Lower lobe of right lung (tissue), 2 donors: ENCODE measurements around the gene GAGE12J. TPM values are rescaled to one million over a fixed set of nuclear protein-coding genes. Genes with fewer than 3 reads are reported as not detected.
A peak's percentile ranks its signal among the peaks of the same experiment; 100 is the strongest.
"Not testable (repeated sequence)": the region's sequence is repeated elsewhere in the genome, so short reads cannot be mapped to it uniquely, and the experiment has no call there.

Experiments
- ATAC-seq, 2 donors: fragments of 200-7000 bp; cut with Tn5 transposase; one replicate each; pipeline ENCODE4 v1.9.1; 2020 to 2022; ENCODE audit warnings: mild to moderate bottlenecking in 2 of 2, moderate library complexity in 2 of 2
- DNase-seq: peaks from one replicate; pipeline ENCODE4 v3.0.0-alpha.2; 2020
- H3K27ac ChIP-seq: fragments of 200-600 bp; one replicate; pipeline ENCODE4 v1.8.0; 2022
- H3K27me3 ChIP-seq: fragments of 200-600 bp; one replicate; pipeline ENCODE4 v1.8.0; 2022; ENCODE audit warnings: low read depth
- H3K36me3 ChIP-seq: fragments of 200-600 bp; one replicate; pipeline ENCODE4 v1.8.0; 2022; ENCODE audit warnings: mild to moderate bottlenecking
- H3K4me1 ChIP-seq: fragments of 200-600 bp; one replicate; pipeline ENCODE4 v1.8.0; 2022
- H3K4me3 ChIP-seq: fragments of 200-600 bp; one replicate; pipeline ENCODE4 v1.8.0; 2022; ENCODE audit warnings: mild to moderate bottlenecking
- H3K9me3 ChIP-seq: fragments of 200-600 bp; one replicate; pipeline ENCODE4 v1.8.0; 2022
- intact Hi-C: fragments of 100-400 bp; cut with DNase I; formaldehyde crosslinking; loops from one replicate; pipeline ENCODE4 v1.11.0; 2022
- total RNA-seq: library from RNA; stranded (reverse); fragmentation: NEBNext Ultra II Directional; extraction: Animal tissue kit (Norgen Biotek cat#: 25700); gene quantifications from one replicate; pipeline ENCODE4 v1.2.1, GENCODE V29; 2021
- TF ChIP-seq, protein P1 (sequence below): fragments of 200-600 bp; IDR thresholded peaks from one replicate; pipeline ENCODE4 v1.8.0; 2022; ENCODE audit warnings: antibody characterized with exemption, mild to moderate bottlenecking
- donor health status: DM: no; HTN: yes; CAD: no; lungs with severe emphysema.

Gene GAGE12J
- total RNA-seq, 1 donor from 2014 or later = not detected

DNA sequence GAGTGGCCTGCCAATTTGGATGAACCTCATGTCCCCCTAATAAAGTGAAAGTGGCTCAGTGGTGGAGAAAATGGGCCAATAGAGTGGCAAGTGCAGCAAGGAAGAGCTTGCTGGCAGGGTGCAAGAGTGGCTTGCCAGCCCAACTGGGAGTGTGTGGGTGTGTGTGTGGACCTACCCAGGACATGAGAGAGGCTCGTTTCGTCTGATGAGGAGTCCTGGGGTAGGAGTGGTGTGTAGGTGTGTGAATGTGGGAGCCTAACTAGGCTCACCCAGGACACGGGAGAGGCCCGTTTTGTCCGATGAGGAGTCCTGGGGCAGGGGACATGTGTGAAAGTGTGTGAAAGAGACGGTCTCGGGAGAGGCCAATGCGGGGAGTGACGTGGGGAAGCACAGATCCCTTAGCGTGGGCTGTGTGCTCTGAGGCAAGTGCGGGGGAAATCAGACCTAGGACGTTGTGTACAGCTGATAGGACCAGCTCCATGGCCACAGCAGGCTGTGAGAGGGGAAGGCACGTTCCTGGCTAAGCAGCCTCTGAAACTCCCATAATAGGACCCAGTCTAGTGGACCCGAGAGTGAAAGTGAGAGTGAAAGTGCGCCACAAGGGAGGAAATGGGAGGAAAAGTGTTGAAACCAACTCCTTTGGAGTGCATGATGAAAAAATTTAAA lies 13.1 kb upstream of the GAGE12J start:
- peak; percentile 83 to 86 for ATAC-seq
- H3K4me3 ChIP-seq = peak overlapping the region; percentile 46

DNA sequence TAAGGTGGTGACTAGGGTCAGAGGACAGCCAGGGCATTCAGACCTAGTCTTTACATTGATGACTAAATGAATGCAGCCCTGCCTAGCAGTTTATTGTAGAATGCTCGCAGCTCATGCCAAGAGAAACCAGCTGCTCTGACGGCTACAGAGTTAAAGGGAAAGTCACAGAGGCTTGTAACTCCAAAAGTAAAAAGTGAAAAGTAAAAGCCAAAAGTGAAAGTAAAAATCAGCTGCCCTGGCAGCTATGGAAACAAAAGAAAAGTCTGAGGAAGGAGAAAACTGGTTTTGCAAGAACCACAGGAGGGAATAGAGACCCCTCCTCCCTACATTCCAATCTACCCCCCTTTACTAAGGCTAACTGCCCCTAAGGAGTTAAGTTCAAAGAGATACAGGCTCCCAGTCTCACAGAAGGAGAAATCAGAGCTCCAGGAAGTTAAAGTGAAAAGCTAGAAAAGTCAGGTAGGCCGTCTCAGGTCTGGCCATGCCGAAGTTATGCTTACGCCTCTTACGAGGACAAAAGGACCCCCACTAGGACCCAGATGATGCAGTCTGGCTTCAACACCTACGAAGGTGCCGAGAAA lies 12.3 kb upstream of the GAGE12J start:
- Histone ChIP-seq H3K27me3 (no peaks in the 10 kb centered on the region), H3K36me3 (no peaks in the 10 kb centered on the region), H3K9me3 (no peaks in the 10 kb centered on the region), H3K27ac (peak overlapping the region; percentile 80), H3K4me1 (peaks cover 8% of the 10 kb centered on the region), H3K4me3 (peak overlapping the region; percentile 46)
- intact Hi-C loops = no loop called here
- ATAC-seq (peak in 1 of 2 donors; percentile 58), DNase-seq (no peak)
- TF ChIP-seq, protein P1, sequence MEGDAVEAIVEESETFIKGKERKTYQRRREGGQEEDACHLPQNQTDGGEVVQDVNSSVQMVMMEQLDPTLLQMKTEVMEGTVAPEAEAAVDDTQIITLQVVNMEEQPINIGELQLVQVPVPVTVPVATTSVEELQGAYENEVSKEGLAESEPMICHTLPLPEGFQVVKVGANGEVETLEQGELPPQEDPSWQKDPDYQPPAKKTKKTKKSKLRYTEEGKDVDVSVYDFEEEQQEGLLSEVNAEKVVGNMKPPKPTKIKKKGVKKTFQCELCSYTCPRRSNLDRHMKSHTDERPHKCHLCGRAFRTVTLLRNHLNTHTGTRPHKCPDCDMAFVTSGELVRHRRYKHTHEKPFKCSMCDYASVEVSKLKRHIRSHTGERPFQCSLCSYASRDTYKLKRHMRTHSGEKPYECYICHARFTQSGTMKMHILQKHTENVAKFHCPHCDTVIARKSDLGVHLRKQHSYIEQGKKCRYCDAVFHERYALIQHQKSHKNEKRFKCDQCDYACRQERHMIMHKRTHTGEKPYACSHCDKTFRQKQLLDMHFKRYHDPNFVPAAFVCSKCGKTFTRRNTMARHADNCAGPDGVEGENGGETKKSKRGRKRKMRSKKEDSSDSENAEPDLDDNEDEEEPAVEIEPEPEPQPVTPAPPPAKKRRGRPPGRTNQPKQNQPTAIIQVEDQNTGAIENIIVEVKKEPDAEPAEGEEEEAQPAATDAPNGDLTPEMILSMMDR = no peak

More for the DNA sequence above, 13.1 kb upstream of the GAGE12J start:
- H3K4me1 ChIP-seq = peaks cover 8% of the 10 kb centered on the region
- intact Hi-C loops = no loop called here
- peak; percentile 57 for DNase-seq
- H3K27ac ChIP-seq = peak overlapping the region; percentile 80
- H3K9me3 ChIP-seq = no peaks in the 10 kb centered on the region
- H3K36me3 ChIP-seq = no peaks in the 10 kb centered on the region
- TF ChIP-seq, protein P1 = no peak
- no peaks in the 10 kb centered on the region for H3K27me3 ChIP-seq

DNA sequence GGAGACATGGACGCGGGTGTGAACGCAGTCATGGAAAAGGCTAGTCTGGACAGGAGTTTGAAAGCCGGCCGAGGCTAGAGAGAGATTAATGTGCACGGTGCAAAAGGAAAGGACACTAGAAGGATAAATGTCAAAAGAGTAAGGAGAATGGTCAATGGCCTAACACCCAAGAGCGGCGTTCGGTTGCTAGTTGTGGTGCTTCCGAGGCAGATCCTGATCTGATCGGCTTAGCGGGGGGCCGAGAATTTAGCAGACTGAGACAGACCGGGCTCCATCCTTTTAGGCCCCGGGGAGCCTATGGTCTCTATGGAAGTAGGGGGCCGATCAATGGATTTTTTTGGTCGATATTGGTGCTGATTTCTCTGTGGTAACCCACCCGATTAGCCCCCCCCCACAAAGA lies 11.5 kb upstream of the GAGE12J start:
- no peaks in the 10 kb centered on the region for H3K9me3 ChIP-seq
- TF ChIP-seq, protein P1 = no peak
- intact Hi-C loops = no loop called here
- H3K4me1 ChIP-seq = peaks cover 8% of the 10 kb centered on the region
- H3K36me3 ChIP-seq = no peaks in the 10 kb centered on the region
- no peaks in the 10 kb centered on the region for H3K27me3 ChIP-seq
- ATAC-seq (no peak), DNase-seq (no peak)
- no peak overlapping the region for H3K27ac ChIP-seq
- H3K4me3 ChIP-seq = no peak overlapping the region

DNA sequence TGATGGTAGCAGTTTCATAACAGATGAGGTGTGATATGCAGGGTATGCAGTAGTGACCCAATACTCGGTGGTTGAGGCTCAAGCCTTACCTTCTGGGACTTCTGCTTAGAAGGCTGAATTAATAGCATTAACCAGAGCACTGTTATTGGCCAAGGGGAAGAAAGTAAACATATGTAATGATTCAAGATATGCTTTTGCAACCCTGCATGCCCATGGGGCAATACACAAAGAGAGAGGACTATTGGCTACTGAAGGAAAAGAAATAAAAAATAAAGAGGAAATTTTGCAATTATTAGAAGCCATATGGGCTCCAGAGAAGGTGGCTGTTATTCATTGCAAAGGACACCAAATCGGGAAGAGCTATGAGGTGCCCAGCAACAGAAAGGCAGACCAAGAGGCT lies 9.7 kb upstream of the GAGE12J start:
- intact Hi-C loops = no loop called here
- ATAC-seq (no peak), DNase-seq (no peak)
- H3K4me3 ChIP-seq = no peak overlapping the region
- H3K27ac ChIP-seq = no peak overlapping the region
- peaks cover 8% of the 10 kb centered on the region for H3K4me1 ChIP-seq
- H3K9me3 ChIP-seq = no peaks in the 10 kb centered on the region
- H3K27me3 ChIP-seq = no peaks in the 10 kb centered on the region
- no peaks in the 10 kb centered on the region for H3K36me3 ChIP-seq
- TF ChIP-seq, protein P1 = no peak

DNA sequence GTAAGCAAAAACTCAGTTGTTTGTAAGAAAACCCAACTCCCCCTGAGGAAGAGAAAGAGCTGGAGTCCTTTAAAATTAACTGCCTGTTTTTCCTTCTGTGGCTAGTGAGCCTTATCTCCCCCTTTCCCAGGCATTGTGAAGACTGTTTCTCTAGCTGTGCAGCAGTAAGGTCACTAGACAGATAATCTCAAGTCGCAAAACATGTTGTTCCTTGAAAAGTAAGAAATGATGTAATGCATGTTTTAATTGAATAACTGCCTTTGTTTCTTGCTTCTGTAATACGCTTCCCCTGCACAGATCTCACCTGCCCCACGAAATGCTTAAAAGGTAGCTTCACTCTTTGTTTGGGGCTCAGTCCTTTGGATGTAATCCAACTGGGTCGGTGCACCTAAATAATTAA lies 5.8 kb upstream of the GAGE12J start:
- Histone ChIP-seq H3K36me3 (no peaks in the 10 kb centered on the region), H3K4me3 (no peak overlapping the region), H3K27me3 (no peaks in the 10 kb centered on the region), H3K27ac (no peak overlapping the region), H3K9me3 (no peaks in the 10 kb centered on the region), H3K4me1 (no peaks in the 10 kb centered on the region)
- intact Hi-C loops = no loop called here
- TF ChIP-seq, protein P1 = no peak
- no peak for DNase-seq
- no peak for ATAC-seq

DNA sequence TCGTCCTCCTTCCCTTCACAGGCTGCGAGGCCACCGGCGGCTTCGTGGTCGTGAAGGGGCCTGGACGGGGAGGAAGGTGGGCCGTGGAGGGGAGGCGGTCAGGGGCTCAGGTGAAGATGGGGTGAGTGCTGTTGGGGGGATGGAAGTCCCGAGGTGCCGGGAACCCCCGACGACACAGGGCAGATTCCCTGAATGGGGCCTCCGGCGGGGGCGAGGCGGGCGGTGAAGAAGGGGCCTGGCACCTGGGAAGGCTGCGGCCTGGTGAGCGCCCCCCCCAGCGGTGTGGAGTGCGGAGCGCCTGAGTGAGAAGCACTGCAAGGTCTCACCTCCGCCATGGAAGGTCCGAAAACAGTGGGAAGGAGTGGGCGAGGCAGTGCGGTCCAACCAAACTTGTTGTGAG lies 429 bp downstream of the GAGE12J start:
- H3K9me3 ChIP-seq, H3K4me3 ChIP-seq, H3K4me1 ChIP-seq, H3K27me3 ChIP-seq, H3K36me3 ChIP-seq, ATAC-seq, H3K27ac ChIP-seq, DNase-seq, intact Hi-C loops: not testable (repeated sequence)

DNA sequence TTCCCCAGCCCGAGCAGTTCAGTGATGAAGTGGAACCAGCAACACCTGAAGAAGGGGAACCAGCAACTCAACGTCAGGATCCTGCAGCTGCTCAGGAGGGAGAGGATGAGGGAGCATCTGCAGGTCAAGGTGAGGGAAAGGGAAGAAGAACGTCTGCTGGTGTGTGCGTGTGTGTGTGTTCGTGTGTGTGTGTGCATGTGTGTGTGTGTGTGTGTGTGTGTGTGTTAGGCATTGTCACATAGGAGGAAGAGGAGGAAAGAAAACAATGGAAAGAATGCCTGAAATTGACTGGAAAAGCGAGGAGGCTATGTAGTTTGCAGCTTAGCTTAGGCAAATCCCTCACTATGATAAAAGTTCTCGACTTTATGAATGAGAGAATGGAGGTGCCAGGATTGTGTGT lies 1.9 kb downstream of the GAGE12J start:
- H3K4me1 ChIP-seq, H3K36me3 ChIP-seq, H3K27me3 ChIP-seq, H3K27ac ChIP-seq, H3K4me3 ChIP-seq, H3K9me3 ChIP-seq, DNase-seq, ATAC-seq, intact Hi-C loops: not testable (repeated sequence)

DNA sequence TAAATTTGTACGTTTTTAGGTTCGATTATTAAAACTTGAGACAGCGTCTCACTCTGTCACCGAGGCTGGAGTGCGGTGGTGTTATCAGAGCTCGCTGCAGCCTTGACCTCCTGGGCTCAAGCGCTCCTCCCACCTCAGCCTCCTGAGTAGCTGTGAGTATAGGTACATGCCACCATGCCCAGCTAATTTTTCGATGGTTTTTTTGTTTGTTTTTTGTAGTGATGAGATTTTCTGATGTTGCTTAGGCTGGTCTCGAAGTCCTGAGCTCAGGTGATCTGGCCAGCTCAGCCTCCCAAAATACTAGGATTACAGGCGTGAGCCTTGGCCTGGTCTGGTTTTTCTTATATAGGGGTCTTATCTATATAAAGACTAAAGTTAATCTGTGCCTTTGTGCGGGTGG lies 8.6 kb downstream of the GAGE12J start:
- H3K4me1 ChIP-seq, H3K4me3 ChIP-seq, intact Hi-C loops, H3K36me3 ChIP-seq, DNase-seq, H3K27me3 ChIP-seq, H3K9me3 ChIP-seq, H3K27ac ChIP-seq, ATAC-seq: not testable (repeated sequence)

DNA sequence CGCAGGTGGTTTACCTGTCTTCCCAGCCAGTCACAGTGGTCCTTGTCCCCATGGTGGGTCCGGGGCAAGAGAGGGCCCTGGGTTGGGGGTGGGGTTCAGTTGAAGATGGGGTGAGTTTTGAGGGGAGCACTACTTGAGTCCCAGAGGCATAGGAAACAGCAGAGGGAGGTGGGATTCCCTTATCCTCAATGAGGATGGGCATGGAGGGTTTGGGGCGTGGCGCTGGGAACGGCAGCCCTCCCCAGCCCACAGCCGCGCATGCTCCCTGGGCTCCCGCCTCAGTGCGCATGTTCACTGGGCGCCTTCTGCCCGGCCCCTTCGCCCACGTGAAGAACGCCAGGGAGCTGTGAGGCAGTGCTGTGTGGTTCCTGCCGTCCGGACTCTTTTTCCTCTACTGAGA lies 9.4 kb downstream of the GAGE12J start, which contains the start of gene GAGE13:
Gene GAGE13 (plus strand): TSS at position 301 of the 400 bp plus-strand sequence. CDS start 1,156 bp downstream, outside the sequence.
- not testable (repeated sequence) for DNase-seq, H3K36me3 ChIP-seq

More for the DNA sequence above, 9.4 kb downstream of the GAGE12J start, which contains the start of gene GAGE13:
- H3K4me1 ChIP-seq, H3K4me3 ChIP-seq, H3K9me3 ChIP-seq, H3K27me3 ChIP-seq, intact Hi-C loops, ATAC-seq, H3K27ac ChIP-seq: not testable (repeated sequence)
